Measurements from ENCODE around the gene PRSS22.
A peak's percentile ranks its signal among the peaks of the same experiment; 100 is the strongest.

- TF ChIP-seq CTCF (conservative IDR thresholded peaks at IDR 0.05; ENCODE audit: low read length) (peak; percentile 67), EZH2phosphoT487 (IDR thresholded peaks at IDR 0.05; ENCODE audit: borderline replicate concordance) (no peak)
Observed at GRCh38 chr16:2867987-2868789, 10.2 kb upstream of the PRSS22 start.
